Suprapubic skin (tissue), 3 donors: ENCODE data around the gene MS4A15.

ENCODE experiments used
- CTCF ChIP-seq, 2 donors: fragments of 200-600 bp in 1 of 2; fragments of 450-650 bp in 1 of 2; sonication (generic) in 1 of 2; IDR thresholded peaks; one replicate each; pipeline ENCODE4 v1.5.1; 2016 to 2019; ENCODE audit warnings: antibody characterized with exemption in 2 of 2, mild to moderate bottlenecking in 1 of 2, moderate library complexity in 1 of 2
- EP300 ChIP-seq: sonication (generic); formaldehyde crosslinking; IDR thresholded peaks from one replicate; pipeline ENCODE4 v1.6.1; 2017; ENCODE audit warnings: antibody characterized with exemption
- POLR2A ChIP-seq, 2 donors: fragments of 450-650 bp; IDR thresholded peaks; one replicate each; pipeline ENCODE4 v1.6.1; 2017; ENCODE audit warnings: antibody characterized with exemption in 2 of 2, mild to moderate bottlenecking in 2 of 2, moderate library complexity in 2 of 2

- TF ChIP-seq CTCF (IDR thresholded peaks at IDR 0.05) (no peak), POLR2A (IDR thresholded peaks at IDR 0.05) (no peak), EP300 (no peak)
Observed at GRCh38 chr11:60780065-60780464, 23.4 kb downstream of the MS4A15 start.
